ENCODE results near the gene SVEP1. TPM values are rescaled to one million over a fixed set of nuclear protein-coding genes. Genes with fewer than 3 reads are reported as not detected.
"Not testable (repeated sequence)": the region's sequence is repeated elsewhere in the genome, so short reads cannot be mapped to it uniquely, and the experiment has no call there.

Gene SVEP1
- total RNA-seq, 1 donor from 2014 or later = 0.06 TPM

- DNase-seq (ENCODE audit: extremely low read depth, low read depth, low spot score) = no peak
Observed at GRCh38 chr9:110452227-110452801, 127.2 kb downstream of the SVEP1 start.

DNA sequence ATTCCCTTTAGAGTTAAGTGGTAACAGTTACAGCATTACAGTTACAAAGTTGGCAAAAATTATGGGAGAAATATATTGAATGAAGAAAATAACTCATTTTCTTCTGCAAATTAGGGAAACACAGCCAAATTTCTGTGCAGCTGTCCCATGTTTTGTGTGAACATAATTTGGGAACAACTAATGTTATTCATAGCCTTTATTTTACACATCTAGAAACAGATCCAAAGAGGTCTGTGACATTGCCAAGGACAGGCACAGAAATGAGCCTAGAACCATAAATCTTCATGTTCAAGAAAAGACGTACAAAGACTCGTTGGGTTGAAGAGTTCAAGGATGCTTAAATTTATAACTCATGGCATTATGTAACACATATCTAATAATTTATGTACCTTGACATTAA is 127.8 kb downstream of the SVEP1 start:
- no peak for DNase-seq (ENCODE audit: extremely low read depth, low read depth, low spot score)

DNA sequence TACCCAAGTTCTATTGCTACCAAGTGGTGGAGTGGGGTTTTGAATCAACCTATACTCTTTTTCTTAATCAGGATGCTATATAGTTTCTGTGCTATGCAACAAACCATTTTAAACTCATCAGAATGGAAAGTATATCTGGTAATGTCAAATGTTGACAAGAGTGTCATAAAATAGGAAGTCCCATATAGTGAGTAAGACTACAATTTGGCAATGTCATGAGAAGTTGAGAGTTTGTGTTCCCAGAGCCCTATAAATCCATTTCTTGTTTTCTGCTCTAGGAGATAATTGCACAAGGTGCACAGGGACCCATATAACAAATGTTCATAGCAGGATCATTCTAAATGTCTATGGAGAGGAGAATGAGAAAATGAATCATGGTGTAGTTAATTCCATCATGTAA is 132.1 kb downstream of the SVEP1 start:
- DNase-seq (ENCODE audit: extremely low read depth, low read depth, low spot score) = no peak

DNA sequence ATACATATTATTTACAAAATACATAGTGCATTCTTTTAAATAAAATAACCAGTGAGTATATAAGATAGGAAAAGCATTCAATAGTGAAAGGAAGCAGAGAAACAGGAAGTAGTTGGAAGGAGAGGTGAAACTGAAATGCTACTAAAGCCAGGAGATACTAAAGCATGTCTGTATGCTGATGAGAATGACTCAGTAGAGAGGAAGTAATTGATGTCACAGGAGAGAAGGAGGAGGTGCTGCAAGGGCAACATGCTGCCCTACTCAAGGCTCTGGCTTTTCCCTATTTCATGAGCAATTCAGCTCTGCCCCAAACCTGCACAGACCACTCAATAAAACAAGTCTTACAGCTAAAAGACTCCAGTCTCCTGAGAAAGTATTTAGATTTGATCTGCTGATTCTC is 133.4 kb downstream of the SVEP1 start:
- DNase-seq (ENCODE audit: extremely low read depth, low read depth, low spot score) = no peak

GRCh38 chr9:110444911-110445310 is 134.6 kb downstream of the SVEP1 start:
- no peak for DNase-seq (ENCODE audit: extremely low read depth, low read depth, low spot score)

DNA sequence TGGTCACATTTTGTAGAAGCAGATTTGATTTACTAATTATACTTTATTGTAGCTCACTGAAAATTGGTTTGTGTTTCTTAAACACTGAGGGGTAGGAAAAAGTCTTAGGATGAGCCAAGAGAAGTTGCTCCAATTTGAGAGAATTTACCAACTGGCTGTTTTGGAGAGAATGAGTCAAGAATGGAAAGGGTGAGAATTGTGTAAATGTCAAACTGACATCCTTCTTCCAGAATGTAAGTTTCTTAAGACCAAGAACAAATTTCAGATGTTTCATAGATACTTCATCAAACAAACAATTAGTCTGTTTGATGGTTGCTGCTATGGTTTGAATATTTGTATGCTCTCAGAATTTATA is 135.7 kb downstream of the SVEP1 start:
- no peak for DNase-seq (ENCODE audit: extremely low read depth, low read depth, low spot score)

DNA sequence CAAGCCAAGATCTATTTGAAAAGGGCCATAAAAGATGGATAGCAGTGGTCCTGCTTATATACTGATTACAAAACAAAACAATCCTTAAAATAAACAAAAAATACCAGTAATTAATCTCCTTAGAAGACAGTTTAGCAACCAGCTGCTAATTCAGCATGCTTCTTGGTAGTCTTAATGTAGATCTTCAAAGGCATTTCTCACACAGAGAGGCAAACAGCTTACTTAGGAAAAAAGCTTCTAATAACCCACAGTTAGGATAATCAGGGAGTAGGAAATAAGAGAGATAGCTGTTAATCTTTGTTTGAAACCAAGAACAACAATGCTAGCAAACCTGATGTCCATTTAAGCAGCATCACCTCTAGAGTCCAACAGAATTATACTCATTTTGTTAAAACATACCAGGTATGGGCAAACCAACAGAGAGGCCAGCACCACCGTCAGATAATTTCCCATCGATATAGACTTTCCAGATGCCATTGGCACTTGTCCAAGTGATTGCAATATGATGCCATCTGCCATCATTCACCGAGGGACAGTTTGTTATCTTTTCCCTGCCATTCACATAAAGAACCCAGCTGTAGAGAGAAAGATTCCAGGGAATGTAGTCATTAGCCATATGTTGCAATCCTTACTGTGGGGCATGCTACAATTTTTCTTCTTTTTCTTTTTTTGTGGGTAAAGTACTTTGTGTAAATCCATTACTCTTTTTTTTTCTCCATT is 136.2 kb downstream of the SVEP1 start:
- no peak for DNase-seq (ENCODE audit: extremely low read depth, low read depth, low spot score)

DNA sequence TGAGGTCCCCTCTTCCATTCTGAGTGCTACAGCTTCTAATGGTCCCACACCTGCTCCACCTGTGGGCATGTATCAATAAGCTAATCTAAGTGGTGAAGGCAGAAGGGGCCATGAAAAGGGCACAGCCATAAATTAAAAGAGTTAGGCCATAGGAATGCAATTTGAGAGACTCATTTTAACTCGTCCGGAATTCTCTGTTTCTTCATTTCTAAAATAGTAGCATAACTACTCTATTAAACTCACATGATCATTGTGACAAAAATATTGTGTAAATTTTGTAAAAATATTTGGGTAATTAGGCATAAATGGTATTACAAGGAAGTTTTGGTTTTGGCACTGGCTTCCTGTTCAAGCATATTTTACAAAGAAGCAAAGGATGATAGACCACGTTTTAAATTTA is 138.7 kb downstream of the SVEP1 start:
- DNase-seq (ENCODE audit: extremely low read depth, low read depth, low spot score) = no peak

GRCh38 chr9:110440172-110440571 is 139.4 kb downstream of the SVEP1 start:
- DNase-seq (ENCODE audit: extremely low read depth, low read depth, low spot score) = no peak

GRCh38 chr9:110432253-110432652 is 147.3 kb downstream of the SVEP1 start:
- DNase-seq (ENCODE audit: extremely low read depth, low read depth, low spot score) = no peak

DNA sequence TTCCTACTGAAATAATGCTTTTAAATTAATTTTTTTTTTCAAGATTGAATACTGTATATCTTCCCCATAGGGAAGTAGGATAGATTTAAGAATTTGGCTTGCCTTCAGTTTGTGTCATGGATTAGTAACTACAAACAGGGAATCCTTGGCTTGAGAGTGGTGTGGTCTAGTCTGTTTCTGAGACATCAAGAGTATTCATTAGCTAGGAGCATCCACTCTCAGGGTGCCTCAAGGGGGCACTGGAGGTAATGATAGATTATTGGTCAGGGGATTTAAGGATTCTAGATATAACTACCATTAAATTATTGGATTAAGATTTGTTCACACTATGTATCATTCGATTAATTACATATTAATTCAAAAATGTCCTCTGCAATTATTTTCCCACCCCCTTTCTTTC is 150.1 kb downstream of the SVEP1 start:
- no peak for DNase-seq (ENCODE audit: extremely low read depth, low read depth, low spot score)

DNA sequence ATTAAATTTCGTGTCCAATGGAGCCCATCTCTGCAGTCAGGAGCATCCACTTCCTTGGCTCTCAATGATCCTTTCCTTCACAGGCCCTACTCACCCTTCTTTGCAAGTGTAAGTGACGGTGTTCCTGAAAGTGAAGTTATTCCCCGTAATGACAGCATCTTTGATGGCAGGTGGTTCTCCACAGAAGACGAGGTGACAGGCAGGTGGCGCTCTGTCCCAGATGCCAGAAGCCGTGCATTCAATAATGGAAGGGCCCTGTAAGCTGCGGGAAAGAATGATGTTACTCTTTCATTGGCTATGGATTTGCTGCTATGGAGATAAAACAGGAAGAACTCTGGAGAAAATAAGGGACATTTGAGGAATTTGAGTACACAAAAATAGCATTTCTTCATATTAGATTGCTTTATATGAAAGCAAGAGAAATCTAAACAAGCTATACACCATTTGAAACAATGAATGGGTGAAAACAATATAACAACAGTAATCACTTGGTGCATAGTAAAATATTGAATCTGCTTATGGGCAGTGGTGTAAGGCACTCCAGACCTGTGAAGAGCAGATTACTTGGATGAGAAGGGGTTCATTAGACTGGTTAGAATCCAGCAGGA is 151.9 kb downstream of the SVEP1 start:
- no peak for DNase-seq (ENCODE audit: extremely low read depth, low read depth, low spot score)

GRCh38 chr9:110426052-110426709 is 153.4 kb downstream of the SVEP1 start:
- no peak for DNase-seq (ENCODE audit: extremely low read depth, low read depth, low spot score)

- no peak for DNase-seq (ENCODE audit: extremely low read depth, low read depth, low spot score)
Observed at GRCh38 chr9:110414471-110414870, 165.1 kb downstream of the SVEP1 start.

GRCh38 chr9:110410961-110411360 is 168.6 kb downstream of the SVEP1 start:
- DNase-seq (ENCODE audit: extremely low read depth, low read depth, low spot score) = no peak

GRCh38 chr9:110408598-110408997 is 170.9 kb downstream of the SVEP1 start:
- DNase-seq (ENCODE audit: extremely low read depth, low read depth, low spot score) = no peak

- no peak for DNase-seq (ENCODE audit: extremely low read depth, low read depth, low spot score)
Observed at GRCh38 chr9:110405858-110406443, 173.6 kb downstream of the SVEP1 start.

DNA sequence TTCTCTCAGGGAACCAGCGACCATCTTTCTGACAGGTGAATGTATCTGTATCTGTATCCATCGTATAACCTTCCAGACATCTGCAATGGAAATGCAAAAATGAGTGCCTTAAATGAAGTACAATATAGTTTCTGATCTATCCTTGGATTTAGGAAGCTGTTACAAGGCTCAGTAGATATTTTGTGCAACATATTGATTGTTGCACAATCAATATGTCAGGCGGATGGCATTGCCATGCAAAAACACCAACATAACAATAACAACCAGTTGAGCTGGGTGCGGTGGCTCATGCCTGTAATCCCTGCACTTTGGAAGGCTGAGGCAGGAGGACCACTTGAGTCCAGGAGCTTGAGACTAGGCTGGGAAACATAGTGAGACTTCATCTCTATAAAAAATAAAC is 175.1 kb downstream of the SVEP1 start:
- DNase-seq (ENCODE audit: extremely low read depth, low read depth, low spot score) = no peak

DNA sequence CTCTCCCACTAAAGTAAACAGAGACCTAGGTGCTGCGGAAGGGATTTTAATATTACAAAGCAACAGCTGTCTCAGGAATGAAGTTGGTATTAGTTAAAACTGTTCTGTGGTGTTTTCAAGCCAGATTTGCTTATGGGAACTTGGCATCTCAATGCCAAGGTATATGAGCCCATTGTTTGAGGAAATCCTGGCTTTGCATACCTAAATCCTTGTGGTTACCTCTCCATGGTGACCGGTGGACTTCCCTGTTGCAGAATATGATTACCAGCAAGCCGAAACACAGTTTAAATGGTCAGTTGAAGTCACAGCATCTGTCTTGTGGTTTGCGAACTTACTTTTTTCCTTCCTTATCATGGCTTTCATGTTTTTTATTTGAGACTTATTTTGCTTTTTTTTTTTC is 179.6 kb downstream of the SVEP1 start:
- no peak for DNase-seq (ENCODE audit: extremely low read depth, low read depth, low spot score)

DNA sequence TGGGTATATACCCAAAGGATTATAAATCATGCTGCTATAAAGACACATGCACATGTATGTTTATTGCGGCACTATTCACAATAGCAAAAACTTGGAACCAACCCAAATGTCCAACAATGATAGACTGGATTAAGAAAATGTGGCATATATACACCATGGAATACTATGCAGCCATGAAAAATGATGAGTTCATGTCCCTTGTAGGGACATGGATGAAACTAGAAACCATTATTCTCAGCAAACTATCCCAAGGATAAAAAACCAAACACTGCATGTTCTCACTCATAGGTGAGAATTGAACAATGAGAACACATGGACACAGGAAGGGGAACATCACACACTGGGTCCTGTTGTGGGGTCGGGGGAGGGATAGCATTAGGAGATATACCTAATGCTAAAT is 180.5 kb downstream of the SVEP1 start:
- DNase-seq (ENCODE audit: extremely low read depth, low read depth, low spot score) = not testable (repeated sequence)

DNA sequence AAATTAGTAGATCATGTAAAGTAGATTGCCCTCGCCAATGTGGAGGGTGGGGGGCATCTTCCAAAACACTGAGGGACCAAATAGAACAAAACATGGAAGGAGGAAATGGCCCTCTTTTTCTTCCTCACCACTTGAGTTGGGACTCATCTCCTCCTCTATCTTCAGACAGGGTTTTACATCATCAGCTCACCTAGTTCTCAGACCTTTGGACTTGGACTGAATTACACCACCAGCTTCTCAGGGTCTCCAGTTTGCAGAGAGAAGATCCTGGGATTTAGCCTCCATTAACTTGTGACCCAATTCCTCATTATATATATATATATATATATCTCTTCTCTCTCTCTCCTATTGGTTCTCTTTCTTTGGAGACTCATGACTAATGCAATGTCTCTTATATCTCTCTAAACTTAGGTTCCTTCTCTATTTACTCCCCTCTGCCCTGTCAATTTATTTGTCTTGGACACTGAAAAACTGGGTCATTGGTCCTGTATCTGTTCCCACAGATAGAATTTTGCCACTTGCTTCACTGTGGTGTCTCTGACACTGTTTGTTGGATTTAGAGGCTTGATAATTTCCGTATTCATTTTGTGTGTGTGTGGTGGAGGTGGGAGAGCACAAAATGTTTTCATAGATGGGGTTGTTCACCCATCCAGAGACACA is 187.6 kb downstream of the SVEP1 start:
- no peak for DNase-seq (ENCODE audit: extremely low read depth, low read depth, low spot score)
